Activated T-cell treated with anti-CD3 and anti-CD28 coated beads, Interleukin-2, amount 50 U/mL, for 72 hours (primary cell): ENCODE data around the gene SLC4A7. TPM values are rescaled to one million over a fixed set of nuclear protein-coding genes. Genes with fewer than 3 reads are reported as not detected.
"Not testable (repeated sequence)": the region's sequence is repeated elsewhere in the genome, so short reads cannot be mapped to it uniquely, and the experiment has no call there.

Experiments used
- ATAC-seq, 2 donors: fragments of 150-1000 bp; cut with Tn5 transposase; replicated peaks in 1 of 2; 2 replicates each; pipeline ENCODE4 v1.10.0; 2021; ENCODE audit warnings: moderate library complexity in 2 of 2, mild to moderate bottlenecking in 1 of 2
- DNase-seq, 2 donors: peaks; one replicate each; pipeline ENCODE4 v3.0.0; 2021 to 2022; ENCODE audit warnings: mixed read lengths in 1 of 2
- H3K27ac Mint-ChIP-seq: one replicate; pipeline ENCODE4 v1.8.0; 2022; ENCODE audit warnings: mild to moderate bottlenecking, moderate library complexity, mixed read lengths
- H3K27me3 Mint-ChIP-seq: one replicate; pipeline ENCODE4 v1.8.0; 2022; ENCODE audit warnings: low read depth, mixed read lengths
- H3K36me3 Mint-ChIP-seq, 2 donors: one replicate each; pipeline ENCODE4 v1.8.0; 2022; ENCODE audit warnings: mixed read lengths in 2 of 2, mild to moderate bottlenecking in 1 of 2; ENCODE audit not compliant: insufficient read depth in 2 of 2
- H3K4me1 Mint-ChIP-seq: one replicate; pipeline ENCODE4 v1.8.0; 2022; ENCODE audit warnings: low read depth, mixed read lengths
- H3K4me3 Mint-ChIP-seq, 2 donors: one replicate each; pipeline ENCODE4 v1.8.0; 2022; ENCODE audit warnings: mild to moderate bottlenecking in 2 of 2, mixed read lengths in 2 of 2, moderate library complexity in 2 of 2
- H3K9me3 Mint-ChIP-seq, 2 donors: one replicate each; pipeline ENCODE4 v1.8.0; 2022; ENCODE audit warnings: mixed read lengths in 2 of 2
- total RNA-seq, 2 donors: library from RNA; stranded (reverse); gene quantifications; one replicate each; pipeline ENCODE4 v1.2.3, GENCODE V29; 2022

SLC4A7 gene
- total RNA-seq, 2 donors from 2014 or later = 39.1 to 39.9 TPM

- not testable (repeated sequence) for H3K27me3 Mint-ChIP-seq, DNase-seq, H3K9me3 Mint-ChIP-seq, ATAC-seq
- peaks cover 16% of the 10 kb centered on the region for H3K4me1 Mint-ChIP-seq
- H3K27ac Mint-ChIP-seq = peak overlapping the region; percentile 91
- peak overlapping the region in 1 of 2 donors; percentile 67 for H3K4me3 Mint-ChIP-seq
- H3K36me3 Mint-ChIP-seq = peaks cover 2 to 12% of the 10 kb centered on the region in 2 donors
Measured at GRCh38 chr3:27392414-27392813, 91.8 kb downstream of the SLC4A7 start.

- Mint-ChIP-seq H3K4me1 (peaks cover 16% of the 10 kb centered on the region), H3K36me3 (peaks cover 2 to 10% of the 10 kb centered on the region in 2 donors), H3K27me3 (no peaks in the 10 kb centered on the region), H3K27ac (peak overlapping the region; percentile 91), H3K9me3 (no peaks in the 10 kb centered on the region), H3K4me3 (peak overlapping the region in 1 of 2 donors; percentile 67)
- DNase-seq (no peak), ATAC-seq (no peak)
Measured at GRCh38 chr3:27391796-27392195, 92.4 kb downstream of the SLC4A7 start.

- H3K27ac Mint-ChIP-seq = no peak overlapping the region
- no peak overlapping the region for H3K4me3 Mint-ChIP-seq
Measured at GRCh38 chr3:27387625-27388024, 96.6 kb downstream of the SLC4A7 start.

GRCh38 chr3:27385504-27385903 is 98.7 kb downstream of the SLC4A7 start:
- no peak overlapping the region for H3K27ac Mint-ChIP-seq
- ATAC-seq (no peak), DNase-seq (no peak)
- H3K27me3 Mint-ChIP-seq = no peaks in the 10 kb centered on the region
- H3K9me3 Mint-ChIP-seq = no peaks in the 10 kb centered on the region
- H3K4me3 Mint-ChIP-seq = no peak overlapping the region
- no peaks in the 10 kb centered on the region for H3K4me1 Mint-ChIP-seq
- H3K36me3 Mint-ChIP-seq = peaks cover 4 to 11% of the 10 kb centered on the region in 2 donors

More at GRCh38 chr3:27387625-27388024, 96.6 kb downstream of the SLC4A7 start:
- DNase-seq (no peak), ATAC-seq (no peak)
- Mint-ChIP-seq H3K9me3 (no peaks in the 10 kb centered on the region), H3K27me3 (no peaks in the 10 kb centered on the region), H3K36me3 (peaks cover 4 to 12% of the 10 kb centered on the region in 2 donors), H3K4me1 (peaks cover 10% of the 10 kb centered on the region)

GRCh38 chr3:27384191-27384590 is 100.0 kb downstream of the SLC4A7 start:
- Mint-ChIP-seq H3K27ac (no peak overlapping the region), H3K9me3 (no peaks in the 10 kb centered on the region), H3K4me3 (no peak overlapping the region), H3K36me3 (peaks cover 4 to 12% of the 10 kb centered on the region in 2 donors), H3K27me3 (no peaks in the 10 kb centered on the region), H3K4me1 (no peaks in the 10 kb centered on the region)
- ATAC-seq = no peak
- DNase-seq = no peak

GRCh38 chr3:27380433-27381357 is 103.5 kb downstream of the SLC4A7 start:
- ATAC-seq (peak in 1 of 2 donors; percentile 23), DNase-seq (no peak)
- Mint-ChIP-seq H3K9me3 (no peaks in the 10 kb centered on the region), H3K4me3 (no peak overlapping the region), H3K4me1 (no peaks in the 10 kb centered on the region), H3K36me3 (peaks cover 2 to 14% of the 10 kb centered on the region in 2 donors), H3K27ac (peak overlapping the region; percentile 79), H3K27me3 (no peaks in the 10 kb centered on the region)

GRCh38 chr3:27378331-27378730 is 105.9 kb downstream of the SLC4A7 start:
- no peak overlapping the region for H3K27ac Mint-ChIP-seq
- ATAC-seq = no peak
- no peaks in the 10 kb centered on the region for H3K9me3 Mint-ChIP-seq
- no peaks in the 10 kb centered on the region for H3K27me3 Mint-ChIP-seq
- no peaks in the 10 kb centered on the region for H3K4me1 Mint-ChIP-seq
- H3K4me3 Mint-ChIP-seq = no peak overlapping the region
- DNase-seq = no peak
- H3K36me3 Mint-ChIP-seq = peaks cover 0 to 9% of the 10 kb centered on the region in 2 donors

GRCh38 chr3:27376109-27376772 is 107.9 kb downstream of the SLC4A7 start:
- Mint-ChIP-seq H3K9me3 (no peaks in the 10 kb centered on the region), H3K27me3 (no peaks in the 10 kb centered on the region), H3K4me1 (no peaks in the 10 kb centered on the region), H3K36me3 (peaks cover 0 to 5% of the 10 kb centered on the region in 2 donors), H3K4me3 (no peak overlapping the region), H3K27ac (no peak overlapping the region)
- no peak for ATAC-seq
- DNase-seq = no peak

- H3K4me1 Mint-ChIP-seq = peaks cover 16% of the 10 kb centered on the region
- ATAC-seq (peak; percentile 99 to 100), DNase-seq (peak; percentile 91 to 92)
- no peaks in the 10 kb centered on the region for H3K9me3 Mint-ChIP-seq
- no peaks in the 10 kb centered on the region for H3K36me3 Mint-ChIP-seq
- peak within 1 kb of the TSS; percentile 46 for H3K27ac Mint-ChIP-seq
- peak within 1 kb of the TSS; percentile 89 to 91 for H3K4me3 Mint-ChIP-seq
- H3K27me3 Mint-ChIP-seq = no peaks in the 10 kb centered on the region
Measured at GRCh38 chr3:27368831-27369607, 115.2 kb downstream of the SLC4A7 start, which contains the start of gene NEK10. NEK10 (minus strand) TSS chr3:27369383; CDS start chr3:27352882, 16,501 bp downstream.

GRCh38 chr3:27366062-27366591 is 118.1 kb downstream of the SLC4A7 start:
- ATAC-seq (no peak), DNase-seq (no peak)
- H3K4me1 Mint-ChIP-seq = peaks cover 16% of the 10 kb centered on the region
- H3K4me3 Mint-ChIP-seq = no peak overlapping the region
- no peak overlapping the region for H3K27ac Mint-ChIP-seq
- no peaks in the 10 kb centered on the region for H3K27me3 Mint-ChIP-seq
- H3K9me3 Mint-ChIP-seq = no peaks in the 10 kb centered on the region
- H3K36me3 Mint-ChIP-seq = no peaks in the 10 kb centered on the region

GRCh38 chr3:27360113-27361078 is 123.8 kb downstream of the SLC4A7 start:
- H3K4me1 Mint-ChIP-seq = peaks cover 22% of the 10 kb centered on the region
- no peaks in the 10 kb centered on the region for H3K9me3 Mint-ChIP-seq
- ATAC-seq (no peak), DNase-seq (no peak)
- no peaks in the 10 kb centered on the region for H3K36me3 Mint-ChIP-seq
- H3K4me3 Mint-ChIP-seq = no peak overlapping the region
- H3K27ac Mint-ChIP-seq = no peak overlapping the region
- H3K27me3 Mint-ChIP-seq = no peaks in the 10 kb centered on the region

GRCh38 chr3:27358372-27358771 is 125.8 kb downstream of the SLC4A7 start:
- H3K4me3 Mint-ChIP-seq = peak overlapping the region in 1 of 2 donors; percentile 20
- no peaks in the 10 kb centered on the region for H3K27me3 Mint-ChIP-seq
- ATAC-seq (no peak), DNase-seq (no peak)
- H3K27ac Mint-ChIP-seq = peak overlapping the region; percentile 84
- no peaks in the 10 kb centered on the region for H3K9me3 Mint-ChIP-seq
- peaks cover 22% of the 10 kb centered on the region for H3K4me1 Mint-ChIP-seq
- no peaks in the 10 kb centered on the region for H3K36me3 Mint-ChIP-seq
